HG03095 (cell line): ENCODE data around the gene NF2.

Source experiments
- ATAC-seq: cut with Tn5 transposase; IDR thresholded peaks from one replicate; pipeline ENCODE4 v1.9.1; 2021; ENCODE audit warnings: moderate library complexity; ENCODE audit not compliant: unreplicated experiment

NF2 gene

DNA sequence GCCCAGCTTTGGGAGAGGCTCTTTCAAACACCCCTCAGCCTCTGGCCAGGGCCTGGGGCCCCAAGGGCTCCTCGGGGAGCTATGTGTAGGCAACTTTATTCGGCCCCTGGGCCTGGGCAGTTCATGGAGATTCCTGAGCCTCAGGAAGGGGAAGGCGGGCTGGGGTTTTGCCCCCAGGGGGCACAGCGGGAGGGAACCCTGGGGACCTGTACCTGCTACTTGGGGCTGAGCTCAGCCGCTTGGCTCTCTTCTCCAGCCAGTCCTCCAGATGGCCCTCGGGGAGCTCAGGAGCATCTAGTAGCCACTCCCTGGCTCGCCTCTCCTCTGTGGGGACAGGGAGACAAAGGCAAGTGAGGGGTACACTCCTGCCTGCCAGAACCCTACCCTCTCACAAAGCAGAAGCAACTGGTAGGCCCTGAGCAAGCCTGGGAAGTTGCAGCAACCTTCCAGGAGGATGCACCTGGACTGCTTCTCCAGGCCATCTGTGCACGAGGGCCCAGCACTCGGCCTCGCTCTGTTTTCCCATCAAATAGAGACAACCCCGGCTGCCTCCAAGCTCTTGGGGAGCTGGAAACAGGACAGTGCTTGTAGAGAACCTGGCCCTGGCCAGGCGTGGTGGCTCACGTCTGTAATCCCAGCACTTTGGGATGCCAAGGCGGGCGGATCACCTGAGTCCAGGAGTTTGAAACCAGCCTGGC, 134.8 kb downstream of the NF2 start:
- no peak for ATAC-seq

DNA sequence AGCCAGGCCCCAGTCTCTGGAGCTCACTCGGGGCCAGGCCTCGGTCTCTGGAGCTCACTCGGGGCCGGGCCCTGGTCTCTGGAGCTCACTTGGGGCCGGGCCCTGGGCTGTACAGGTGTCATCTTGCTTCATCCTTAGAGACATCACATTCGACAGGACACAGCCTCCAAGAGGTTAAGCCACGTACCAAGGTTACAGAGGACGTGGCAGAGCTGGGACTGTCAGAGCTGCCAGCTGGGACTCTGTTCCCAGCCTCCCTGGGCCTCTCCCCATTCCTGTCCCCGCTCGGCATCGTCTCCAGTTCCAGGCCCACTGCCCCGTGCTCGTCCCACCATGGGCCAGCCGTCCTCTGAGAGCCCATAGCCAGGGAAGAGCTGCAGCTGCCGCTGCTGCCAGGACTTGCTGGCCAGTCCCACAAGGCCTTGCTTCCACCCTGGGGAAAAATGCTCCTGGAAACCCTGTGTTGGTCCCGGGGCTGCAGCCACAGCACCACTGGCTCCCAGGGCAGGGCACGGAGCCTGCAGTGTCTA, 136.0 kb downstream of the NF2 start:
- ATAC-seq: no peak

DNA sequence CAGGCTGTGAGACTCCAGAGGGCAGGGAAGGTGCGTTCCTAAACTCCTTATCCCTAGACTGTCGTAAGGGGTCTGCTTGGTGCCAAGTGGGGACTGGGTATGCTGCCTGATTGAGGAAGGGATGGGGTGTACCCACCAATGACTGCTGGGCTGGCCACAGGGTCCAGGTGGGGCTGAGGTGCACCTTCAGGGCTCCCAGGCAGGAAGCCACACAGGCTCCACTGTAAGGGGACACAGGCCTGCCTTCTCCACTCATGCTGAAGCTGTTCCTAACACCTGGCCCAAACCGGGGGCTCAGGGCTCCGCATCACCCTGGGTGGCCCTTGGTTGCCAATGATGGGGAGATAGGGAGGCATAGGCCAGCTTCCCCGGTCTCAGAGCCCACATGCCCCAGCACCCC, 136.8 kb downstream of the NF2 start:
- ATAC-seq: no peak

DNA sequence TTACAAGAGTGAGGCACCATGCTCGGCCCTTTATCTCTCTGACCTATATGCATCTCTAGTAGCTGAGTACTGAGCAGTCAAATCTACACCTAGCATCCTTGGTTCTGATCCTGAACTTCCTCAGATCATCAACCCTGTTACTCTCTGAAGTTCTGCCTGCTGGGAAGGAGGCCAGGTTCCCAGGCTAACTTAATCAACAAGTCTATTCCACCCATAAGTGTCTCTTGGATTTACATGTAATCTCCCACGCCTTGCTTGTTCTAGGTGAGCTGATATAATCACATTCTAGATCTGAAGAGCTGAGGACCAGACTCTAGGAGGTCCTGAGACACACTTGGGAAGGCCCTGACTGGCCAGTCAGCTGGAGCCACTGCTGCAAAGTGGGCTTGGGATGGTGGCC, 138.5 kb downstream of the NF2 start:
- no peak for ATAC-seq

DNA sequence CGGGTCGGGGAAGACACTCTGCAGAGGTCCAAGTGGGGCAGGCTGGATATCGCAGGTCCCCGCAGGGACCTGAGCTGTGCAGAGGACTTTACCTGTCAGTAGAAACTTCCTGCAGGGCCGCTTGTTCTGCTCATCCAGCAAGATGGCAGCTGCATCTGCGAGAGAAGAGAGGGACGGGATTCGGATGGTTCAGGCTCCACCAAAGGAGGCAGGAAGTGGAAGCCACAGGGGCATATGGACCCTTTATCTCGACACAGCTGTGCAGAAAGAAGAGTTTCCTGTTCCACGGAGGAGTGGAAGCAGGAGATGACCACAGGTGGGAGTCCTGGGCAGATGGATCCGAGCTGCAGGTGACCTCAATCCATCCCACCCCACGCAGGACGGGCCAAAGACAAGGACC, 138.9 kb downstream of the NF2 start:
- no peak for ATAC-seq

DNA sequence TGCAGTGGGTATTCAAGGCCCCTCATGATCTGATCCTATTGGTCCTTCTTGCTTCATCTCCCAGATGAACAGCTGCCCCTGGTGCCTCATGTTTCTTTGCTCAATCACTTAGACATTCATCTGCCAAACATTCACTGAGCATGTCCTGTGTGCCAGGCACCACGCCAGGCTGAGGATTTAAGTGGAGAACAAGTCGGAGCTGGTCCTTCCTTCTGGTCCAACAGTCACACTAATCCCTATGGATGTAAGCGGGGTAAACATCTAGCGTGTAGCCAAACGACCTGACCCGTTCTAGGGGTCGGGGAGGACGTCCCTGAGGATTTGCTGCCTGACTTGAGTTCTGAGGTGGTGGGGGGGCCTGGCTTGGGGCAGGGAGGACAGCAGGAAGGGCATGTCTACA, 141.5 kb downstream of the NF2 start:
- no peak for ATAC-seq

DNA sequence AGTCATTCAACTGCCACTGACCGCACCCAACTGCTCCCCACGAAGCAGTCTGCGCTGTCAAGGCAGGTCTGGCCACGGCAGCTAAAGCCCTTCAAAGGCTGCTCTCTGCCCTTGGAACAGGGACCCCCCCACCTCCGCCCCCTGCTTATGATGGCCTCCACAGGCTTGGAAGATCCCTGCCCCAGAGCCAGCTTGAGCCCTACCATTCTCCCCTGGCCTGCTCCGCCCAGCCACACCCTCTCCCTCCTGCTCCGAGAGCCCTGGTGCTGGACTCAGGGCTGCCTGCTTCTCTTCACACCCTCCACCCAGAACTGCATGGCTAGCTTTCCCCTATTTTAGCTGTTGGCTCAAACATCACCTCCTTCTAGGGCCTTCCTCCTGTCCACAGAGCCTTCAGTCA, 144.4 kb downstream of the NF2 start:
- ATAC-seq: no peak
